Measurements from ENCODE around the gene MLLT3. TPM values are rescaled to one million over a fixed set of nuclear protein-coding genes. Genes with fewer than 3 reads are reported as not detected.

MLLT3 gene
- total and polyA plus RNA-seq, 2 of the 13 experiments (the other 11 are each of a cell fraction or from before 2014, with no cell fraction given): 12.3 to 12.6 TPM

- peak; percentile 28 for DNase-seq (ENCODE audit: low spot score)
- Histone ChIP-seq H3K4me2 (ENCODE audit: low read depth, low read length) (peak overlapping the region; percentile 18; the same call in 1 of the 2 replicates), H3K36me3 (replicated peaks in 1 of 2; ENCODE audit: control insufficient read depth in 1 of 2, insufficient read depth in 2 of 2, low read length in 2 of 2) (no peaks in the 10 kb centered on the region), H3K79me2 (ENCODE audit: insufficient read depth, low read length) (no peaks in the 10 kb centered on the region), H2AFZ (ENCODE audit: low read length) (no peak overlapping the region), H4K20me1 (ENCODE audit: insufficient read depth, low read length) (no peaks in the 10 kb centered on the region), H3K4me3 (replicated peaks in 1 of 3; ENCODE audit: insufficient read depth in 1 of 3, low read depth in 2 of 3, low read length in 3 of 3) (no peak overlapping the region), H3K4me1 (ENCODE audit: insufficient read depth, low read length) (peaks cover 8% of the 10 kb centered on the region), H3K9me3 (ENCODE audit: low read length) (no peaks in the 10 kb centered on the region), H3K9ac (ENCODE audit: insufficient read depth, low read depth, low read length) (no peak overlapping the region), H3K27ac (ENCODE audit: extremely low read length, insufficient read depth, low read length) (no peak overlapping the region), H3K27me3 (ENCODE audit: control insufficient read depth in 1 of 2, insufficient read depth in 2 of 2, low read length in 2 of 2) (no peaks in the 10 kb centered on the region)
- peak; percentile 61; the same call in 2 of the 3 replicates for ATAC-seq
- intact Hi-C loops (cut with micrococcal nuclease; ENCODE audit: unreplicated experiment) (no loop called here), in situ Hi-C loops (cut with HindIII; ENCODE audit: extremely low pct_ligation_motif_present, low pct_unique_long_range_greater_than_20kb) (no loop called here)
- WGBS (ENCODE audit: low lambda C conversion rate): 31% methylated on average over 4 of the region's 4 CpGs
- ChIA-PET CTCF (ENCODE audit: low intra/inter-chr PET ratio, low total read pairs) (no interaction called here), POLR2A (no interaction called here)
- BruUV-seq (replicated peaks): no TSS peak
- no peak for FAIRE-seq
- TF ChIP-seq BHLHE40 (IDR thresholded peaks at IDR 0.05; ENCODE audit: low read length) (peak; percentile 45; the same call in 1 of the 2 replicates), DNMT1 (CRISPR knock-in tag; IDR thresholded peaks at IDR 0.05) (no peak), GRHL1 (CRISPR knock-in tag; conservative IDR thresholded peaks at IDR 0.05) (no peak), AHDC1 (CRISPR knock-in tag; IDR thresholded peaks at IDR 0.05; ENCODE audit: borderline replicate concordance) (peak; percentile 38; the same call in 1 of the 2 replicates), FOSL2 (CRISPR knock-in tag; IDR thresholded peaks at IDR 0.05) (peak; percentile 45), USF2 (IDR thresholded peaks at IDR 0.05; ENCODE audit: low read depth, low read length) (no peak), USF2 (CRISPR knock-in tag; IDR thresholded peaks at IDR 0.05; ENCODE audit: borderline replicate concordance) (peak; percentile 52; the same call in 1 of the 2 replicates), ZNF138 (CRISPR knock-in tag; IDR thresholded peaks at IDR 0.05; ENCODE audit: low read depth) (no peak), HDAC2 (CRISPR knock-in tag; IDR thresholded peaks at IDR 0.05) (no peak), PAXIP1 (CRISPR knock-in tag; conservative IDR thresholded peaks at IDR 0.05) (0 out of 2 replicates have a peak, but pooled peaks have one; percentile 16), ZNF121 (CRISPR knock-in tag; IDR thresholded peaks at IDR 0.05) (peak; percentile 92)
These were observed 28.5 kb upstream of the MLLT3 start for GRCh38 chr9:20650750-20651299.

Data from HepG2 (cell line).